SK-N-SH treated with all-trans-retinoic acid at 6 μM for 48 hours (cell line): ENCODE data around the gene AGPS.

ENCODE experiments used
- ATAC-seq: fragments of 200-7000 bp; cut with Tn5 transposase; 3 replicates; pipeline ENCODE4 v1.9.1; 2020; ENCODE audit warnings: mild to moderate bottlenecking, moderate library complexity
- ARNTL ChIP-seq: fragments of 450-650 bp; formaldehyde crosslinking; IDR thresholded peaks from 2 replicates; pipeline ENCODE4 v1.5.0; 2020; ENCODE audit warnings: low read depth, mild to moderate bottlenecking, moderate library complexity, borderline replicate concordance
- BACH2 ChIP-seq: fragments of 250-450 bp; sonication (Bioruptor Pico); IDR thresholded peaks from 2 replicates; pipeline ENCODE4 v1.9.0; 2021; ENCODE audit warnings: mild to moderate bottlenecking, borderline replicate concordance
- CREB5 ChIP-seq: fragments of 250-450 bp; sonication (Bioruptor Pico); IDR thresholded peaks from 2 replicates; pipeline ENCODE4 v1.5.1; 2020; ENCODE audit warnings: low read depth, mild to moderate bottlenecking, moderate library complexity
- CSDC2 ChIP-seq: fragments of 250-450 bp; sonication (Bioruptor Pico); IDR thresholded peaks from 2 replicates; pipeline ENCODE4 v1.5.0; 2020; ENCODE audit warnings: mild to moderate bottlenecking, moderate library complexity
- ESRRG ChIP-seq: fragments of 250-450 bp; sonication (Bioruptor Pico); IDR thresholded peaks from 2 replicates; pipeline ENCODE4 v1.6.1; 2021; ENCODE audit warnings: mild to moderate bottlenecking
- ISL1 ChIP-seq: fragments of 250-450 bp; sonication (Bioruptor Pico); IDR thresholded peaks from 2 replicates; pipeline ENCODE4 v2.1.2; 2022; ENCODE audit warnings: mild to moderate bottlenecking, moderate library complexity
- OSR1 ChIP-seq: fragments of 250-450 bp; sonication (Bioruptor Pico); IDR thresholded peaks from 2 replicates; pipeline ENCODE4 v1.8.0; 2022; ENCODE audit warnings: moderate library complexity, mild to moderate bottlenecking, inconsistent platforms
- PPARA ChIP-seq: fragments of 250-450 bp; sonication (Bioruptor Pico); IDR thresholded peaks from 2 replicates; pipeline ENCODE4 v1.5.0; 2020; ENCODE audit warnings: mild to moderate bottlenecking, borderline replicate concordance
- RARB ChIP-seq: fragments of 250-450 bp; sonication (Bioruptor Pico); IDR thresholded peaks from 2 replicates; pipeline ENCODE4 v1.8.0; 2021; ENCODE audit warnings: mild to moderate bottlenecking, moderate library complexity
- SNAI2 ChIP-seq: fragments of 250-450 bp; sonication (Bioruptor Pico); IDR thresholded peaks from 2 replicates; pipeline ENCODE4 v1.5.0; 2020; ENCODE audit warnings: mild to moderate bottlenecking, moderate library complexity
- TCF4 ChIP-seq: fragments of 250-450 bp; sonication (Bioruptor Pico); IDR thresholded peaks from 2 replicates; pipeline ENCODE4 v1.8.0; 2021; ENCODE audit warnings: mild to moderate bottlenecking, moderate library complexity, borderline replicate concordance
- TOX ChIP-seq: fragments of 250-450 bp; sonication (Bioruptor Pico); IDR thresholded peaks from 2 replicates; pipeline ENCODE4 v1.8.0; 2021; ENCODE audit warnings: mild to moderate bottlenecking, moderate library complexity, borderline replicate concordance
- ZC3H10 ChIP-seq: fragments of 250-450 bp; sonication (Bioruptor Pico); IDR thresholded peaks from 2 replicates; pipeline ENCODE4 v1.5.1; 2021; ENCODE audit warnings: mild to moderate bottlenecking, moderate library complexity
- ZFP30 ChIP-seq: fragments of 450-650 bp; formaldehyde crosslinking; IDR thresholded peaks from 2 replicates; pipeline ENCODE4 v1.5.0; 2022; ENCODE audit warnings: mild to moderate bottlenecking, moderate library complexity
- ZNF565 ChIP-seq: fragments of 450-650 bp; formaldehyde crosslinking; conservative IDR thresholded peaks from 2 replicates; pipeline ENCODE4 v1.5.0; 2020; ENCODE audit warnings: low read depth, mild to moderate bottlenecking, moderate library complexity
- ZNF8 ChIP-seq: fragments of 450-650 bp; formaldehyde crosslinking; IDR thresholded peaks from 2 replicates; pipeline ENCODE4 v1.5.0; 2020; ENCODE audit warnings: mild to moderate bottlenecking, moderate library complexity
- TF ChIP-seq, protein P1 (sequence below): fragments of 250-450 bp; sonication (Bioruptor Pico); IDR thresholded peaks from 2 replicates; pipeline ENCODE4 v1.5.1; 2021; ENCODE audit warnings: mild to moderate bottlenecking, moderate library complexity
- TF ChIP-seq, protein P2 (sequence below): fragments of 250-450 bp; sonication (Bioruptor Pico); IDR thresholded peaks from 2 replicates; pipeline ENCODE4 v1.8.0; 2021; ENCODE audit warnings: low read depth, mild to moderate bottlenecking, moderate library complexity, borderline replicate concordance
- TF ChIP-seq, protein P3 (sequence below): fragments of 250-450 bp; sonication (Bioruptor Pico); IDR thresholded peaks from 2 replicates; pipeline ENCODE4 v1.5.0; 2020; ENCODE audit warnings: mild to moderate bottlenecking, moderate library complexity
- TF ChIP-seq, protein P4 (sequence below): fragments of 250-450 bp; sonication (Bioruptor Pico); IDR thresholded peaks from 2 replicates; pipeline ENCODE4 v1.8.0; 2020; ENCODE audit warnings: mild to moderate bottlenecking, moderate library complexity, borderline replicate concordance

Gene AGPS

GRCh38 chr2:177578454-177578853, 185.9 kb downstream of the AGPS start:
- TF ChIP-seq ZFP30 (CRISPR knock-in tag) (no peak), ESRRG (CRISPR knock-in tag) (no peak), ISL1 (no peak), RARB (CRISPR knock-in tag) (no peak), BACH2 (CRISPR knock-in tag) (no peak), ARNTL (CRISPR knock-in tag) (no peak), SNAI2 (CRISPR knock-in tag) (no peak), ZNF565 (CRISPR knock-in tag) (no peak), OSR1 (CRISPR knock-in tag) (no peak), PPARA (CRISPR knock-in tag) (no peak)
- TF ChIP-seq, protein P1, sequence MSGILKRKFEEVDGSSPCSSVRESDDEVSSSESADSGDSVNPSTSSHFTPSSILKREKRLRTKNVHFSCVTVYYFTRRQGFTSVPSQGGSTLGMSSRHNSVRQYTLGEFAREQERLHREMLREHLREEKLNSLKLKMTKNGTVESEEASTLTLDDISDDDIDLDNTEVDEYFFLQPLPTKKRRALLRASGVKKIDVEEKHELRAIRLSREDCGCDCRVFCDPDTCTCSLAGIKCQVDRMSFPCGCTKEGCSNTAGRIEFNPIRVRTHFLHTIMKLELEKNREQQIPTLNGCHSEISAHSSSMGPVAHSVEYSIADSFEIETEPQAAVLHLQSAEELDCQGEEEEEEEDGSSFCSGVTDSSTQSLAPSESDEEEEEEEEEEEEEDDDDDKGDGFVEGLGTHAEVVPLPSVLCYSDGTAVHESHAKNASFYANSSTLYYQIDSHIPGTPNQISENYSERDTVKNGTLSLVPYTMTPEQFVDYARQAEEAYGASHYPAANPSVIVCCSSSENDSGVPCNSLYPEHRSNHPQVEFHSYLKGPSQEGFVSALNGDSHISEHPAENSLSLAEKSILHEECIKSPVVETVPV (CRISPR knock-in tag): no peak
- TF ChIP-seq, all 23 proteins: peak for 0
- no peak for ATAC-seq

GRCh38 chr2:177579486-177580036, 187.0 kb downstream of the AGPS start:
- no peak for ATAC-seq
- TF ChIP-seq SNAI2 (CRISPR knock-in tag): no peak
- no peak for TF ChIP-seq PPARA (CRISPR knock-in tag)
- TF ChIP-seq ZNF8 (CRISPR knock-in tag): no peak
- no peak for TF ChIP-seq CREB5
- TF ChIP-seq, protein P2, sequence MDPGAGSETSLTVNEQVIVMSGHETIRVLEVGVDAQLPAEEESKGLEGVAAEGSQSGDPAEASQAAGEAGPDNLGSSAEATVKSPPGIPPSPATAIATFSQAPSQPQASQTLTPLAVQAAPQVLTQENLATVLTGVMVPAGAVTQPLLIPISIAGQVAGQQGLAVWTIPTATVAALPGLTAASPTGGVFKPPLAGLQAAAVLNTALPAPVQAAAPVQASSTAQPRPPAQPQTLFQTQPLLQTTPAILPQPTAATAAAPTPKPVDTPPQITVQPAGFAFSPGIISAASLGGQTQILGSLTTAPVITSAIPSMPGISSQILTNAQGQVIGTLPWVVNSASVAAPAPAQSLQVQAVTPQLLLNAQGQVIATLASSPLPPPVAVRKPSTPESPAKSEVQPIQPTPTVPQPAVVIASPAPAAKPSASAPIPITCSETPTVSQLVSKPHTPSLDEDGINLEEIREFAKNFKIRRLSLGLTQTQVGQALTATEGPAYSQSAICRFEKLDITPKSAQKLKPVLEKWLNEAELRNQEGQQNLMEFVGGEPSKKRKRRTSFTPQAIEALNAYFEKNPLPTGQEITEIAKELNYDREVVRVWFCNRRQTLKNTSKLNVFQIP: no peak
- TF ChIP-seq ARNTL (CRISPR knock-in tag): no peak
- no peak for TF ChIP-seq TOX (CRISPR knock-in tag)
- no peak for TF ChIP-seq TCF4
- TF ChIP-seq ZNF565 (CRISPR knock-in tag): no peak
- TF ChIP-seq, protein P3, sequence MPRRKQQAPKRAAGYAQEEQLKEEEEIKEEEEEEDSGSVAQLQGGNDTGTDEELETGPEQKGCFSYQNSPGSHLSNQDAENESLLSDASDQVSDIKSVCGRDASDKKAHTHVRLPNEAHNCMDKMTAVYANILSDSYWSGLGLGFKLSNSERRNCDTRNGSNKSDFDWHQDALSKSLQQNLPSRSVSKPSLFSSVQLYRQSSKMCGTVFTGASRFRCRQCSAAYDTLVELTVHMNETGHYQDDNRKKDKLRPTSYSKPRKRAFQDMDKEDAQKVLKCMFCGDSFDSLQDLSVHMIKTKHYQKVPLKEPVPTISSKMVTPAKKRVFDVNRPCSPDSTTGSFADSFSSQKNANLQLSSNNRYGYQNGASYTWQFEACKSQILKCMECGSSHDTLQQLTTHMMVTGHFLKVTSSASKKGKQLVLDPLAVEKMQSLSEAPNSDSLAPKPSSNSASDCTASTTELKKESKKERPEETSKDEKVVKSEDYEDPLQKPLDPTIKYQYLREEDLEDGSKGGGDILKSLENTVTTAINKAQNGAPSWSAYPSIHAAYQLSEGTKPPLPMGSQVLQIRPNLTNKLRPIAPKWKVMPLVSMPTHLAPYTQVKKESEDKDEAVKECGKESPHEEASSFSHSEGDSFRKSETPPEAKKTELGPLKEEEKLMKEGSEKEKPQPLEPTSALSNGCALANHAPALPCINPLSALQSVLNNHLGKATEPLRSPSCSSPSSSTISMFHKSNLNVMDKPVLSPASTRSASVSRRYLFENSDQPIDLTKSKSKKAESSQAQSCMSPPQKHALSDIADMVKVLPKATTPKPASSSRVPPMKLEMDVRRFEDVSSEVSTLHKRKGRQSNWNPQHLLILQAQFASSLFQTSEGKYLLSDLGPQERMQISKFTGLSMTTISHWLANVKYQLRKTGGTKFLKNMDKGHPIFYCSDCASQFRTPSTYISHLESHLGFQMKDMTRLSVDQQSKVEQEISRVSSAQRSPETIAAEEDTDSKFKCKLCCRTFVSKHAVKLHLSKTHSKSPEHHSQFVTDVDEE: no peak
- TF ChIP-seq ESRRG (CRISPR knock-in tag): no peak

DNA sequence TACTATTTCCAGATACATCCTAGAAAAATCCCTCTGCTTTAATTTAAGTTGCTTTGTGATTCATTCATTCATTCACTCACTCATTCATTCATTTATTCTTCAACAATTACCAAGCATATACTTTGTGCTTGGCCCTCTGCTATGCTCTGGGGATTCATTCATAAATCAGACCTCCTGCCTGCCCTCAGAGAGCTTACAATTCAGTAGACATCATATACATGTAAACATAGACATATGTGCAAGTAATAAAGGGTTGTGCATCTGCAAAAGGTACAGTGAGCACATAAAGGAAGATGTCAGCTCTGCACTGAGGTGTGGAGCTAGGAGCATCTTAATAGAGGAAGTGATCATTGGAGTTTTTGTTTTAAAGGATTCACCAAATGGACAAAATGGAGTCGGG, 189.4 kb downstream of the AGPS start:
- TF ChIP-seq ZFP30 (CRISPR knock-in tag) (no peak), ISL1 (no peak), ESRRG (CRISPR knock-in tag) (no peak), ARNTL (CRISPR knock-in tag) (no peak), ZNF8 (CRISPR knock-in tag) (no peak), BACH2 (CRISPR knock-in tag) (no peak)
- TF ChIP-seq, protein P1 (CRISPR knock-in tag): no peak
- ATAC-seq: no peak

DNA sequence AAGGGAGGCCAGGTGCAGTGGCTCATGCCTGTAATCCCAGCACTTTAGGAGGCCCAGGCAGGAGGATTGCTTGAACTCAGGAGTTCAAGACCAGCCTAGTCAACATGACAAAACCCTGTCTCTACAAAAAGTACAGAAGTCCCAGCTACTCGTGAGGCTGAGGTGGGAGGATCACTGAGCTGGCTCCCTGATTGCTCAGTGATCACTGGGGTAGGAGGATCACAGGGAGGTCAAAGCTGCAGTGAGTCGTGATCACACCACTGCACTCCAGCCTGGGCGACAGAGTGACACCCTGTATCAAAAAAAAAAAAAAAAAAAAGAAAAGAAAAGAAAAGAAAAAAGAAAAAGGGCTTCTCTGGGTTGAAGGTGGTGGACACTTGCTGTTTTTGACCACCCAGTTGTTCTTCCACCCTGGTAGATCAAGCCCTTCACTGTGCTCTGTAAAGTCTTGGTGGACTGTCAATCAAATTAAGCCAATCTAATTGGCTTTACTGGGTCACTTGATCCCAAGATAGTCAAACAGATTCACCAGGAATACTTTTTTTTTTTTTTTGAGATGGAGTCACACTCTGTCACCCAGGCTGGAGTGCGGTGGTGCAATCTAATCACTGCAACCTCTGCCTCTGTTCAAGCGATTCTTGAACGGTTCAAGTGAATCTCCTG, 191.6 kb downstream of the AGPS start:
- no peak for ATAC-seq
- TF ChIP-seq CSDC2 (no peak), PPARA (CRISPR knock-in tag) (no peak), BACH2 (CRISPR knock-in tag) (no peak), ZC3H10 (no peak), SNAI2 (CRISPR knock-in tag) (no peak), CREB5 (no peak), TCF4 (no peak)
- TF ChIP-seq, protein P4, sequence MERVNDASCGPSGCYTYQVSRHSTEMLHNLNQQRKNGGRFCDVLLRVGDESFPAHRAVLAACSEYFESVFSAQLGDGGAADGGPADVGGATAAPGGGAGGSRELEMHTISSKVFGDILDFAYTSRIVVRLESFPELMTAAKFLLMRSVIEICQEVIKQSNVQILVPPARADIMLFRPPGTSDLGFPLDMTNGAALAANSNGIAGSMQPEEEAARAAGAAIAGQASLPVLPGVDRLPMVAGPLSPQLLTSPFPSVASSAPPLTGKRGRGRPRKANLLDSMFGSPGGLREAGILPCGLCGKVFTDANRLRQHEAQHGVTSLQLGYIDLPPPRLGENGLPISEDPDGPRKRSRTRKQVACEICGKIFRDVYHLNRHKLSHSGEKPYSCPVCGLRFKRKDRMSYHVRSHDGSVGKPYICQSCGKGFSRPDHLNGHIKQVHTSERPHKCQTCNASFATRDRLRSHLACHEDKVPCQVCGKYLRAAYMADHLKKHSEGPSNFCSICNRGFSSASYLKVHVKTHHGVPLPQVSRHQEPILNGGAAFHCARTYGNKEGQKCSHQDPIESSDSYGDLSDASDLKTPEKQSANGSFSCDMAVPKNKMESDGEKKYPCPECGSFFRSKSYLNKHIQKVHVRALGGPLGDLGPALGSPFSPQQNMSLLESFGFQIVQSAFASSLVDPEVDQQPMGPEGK (CRISPR knock-in tag): no peak
